Stimulated activated CD4-positive, alpha-beta T cell treated with anti-CD3 and anti-CD28 coated beads, TNF-alpha, amount 100 ng/mL, for 4 hours (primary cell): ENCODE data around the gene HMGCL.
"Not testable (repeated sequence)": the region's sequence is repeated elsewhere in the genome, so short reads cannot be mapped to it uniquely, and the experiment has no call there.

Source experiments
- DNase-seq, 3 experiments: peaks; one replicate each; pipeline ENCODE4 v3.0.0-alpha.2; 2020; ENCODE audit warnings: low read depth in 3 of 3

The HMGCL gene

DNA sequence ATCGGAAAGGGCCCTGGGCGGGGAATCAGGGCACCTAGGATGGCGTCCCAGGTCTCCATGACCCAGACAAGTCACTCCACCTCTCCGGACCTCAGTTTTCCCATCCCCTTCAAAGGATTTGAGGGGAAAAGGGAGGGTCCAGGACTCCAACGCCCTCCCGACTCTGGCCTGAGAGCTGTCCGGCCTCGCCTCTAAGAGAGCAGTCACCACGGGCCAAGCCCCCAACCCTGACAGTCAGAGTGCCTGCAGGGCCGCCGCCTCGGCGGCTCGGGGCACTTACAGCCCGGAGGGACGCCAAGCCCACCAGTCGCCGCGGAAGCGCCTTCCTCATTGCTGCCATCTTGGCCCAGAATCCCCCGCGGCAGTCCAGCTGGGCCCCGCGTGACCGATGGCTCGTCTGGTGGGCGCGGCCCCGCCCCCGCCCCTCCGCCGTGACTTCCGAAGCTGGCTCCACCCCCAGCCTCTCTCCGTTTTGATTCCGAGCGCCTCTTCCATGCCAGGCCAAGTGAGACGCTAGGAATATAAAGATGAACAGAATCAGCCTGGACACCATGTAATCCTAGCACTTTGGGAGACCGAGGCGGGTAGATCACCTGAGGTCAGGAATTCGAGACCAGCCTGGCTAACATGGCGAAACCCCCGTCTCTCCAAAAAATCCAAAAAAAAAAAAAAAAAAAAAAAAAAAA, at the start of gene HMGCL:
TSS of gene HMGCL (minus strand) at position 354 of the 686 bp plus-strand sequence. CDS start at position 340, 14 bp downstream.
- DNase-seq = peak; percentile 77 to 79 (median 78)

DNA sequence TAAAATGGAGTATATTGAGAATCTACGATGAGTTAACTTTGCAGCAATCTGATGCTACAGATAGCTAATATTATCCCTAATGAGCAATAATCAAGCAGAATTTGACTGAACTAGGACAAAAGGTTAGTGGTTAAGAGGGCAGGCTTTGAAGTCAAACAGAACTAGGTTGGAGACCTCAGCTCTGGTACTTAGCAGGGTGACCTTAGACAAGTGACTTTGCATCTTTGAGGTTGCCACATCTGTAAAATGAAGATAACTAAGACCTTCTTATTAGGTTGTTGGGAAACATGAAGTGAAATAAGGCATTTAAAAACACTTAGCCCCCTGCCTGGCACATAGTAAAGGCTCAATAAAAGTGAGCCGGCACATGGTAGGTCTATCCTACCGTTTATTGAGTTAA, 47.2 kb upstream of the HMGCL start:
- DNase-seq = no peak

DNA sequence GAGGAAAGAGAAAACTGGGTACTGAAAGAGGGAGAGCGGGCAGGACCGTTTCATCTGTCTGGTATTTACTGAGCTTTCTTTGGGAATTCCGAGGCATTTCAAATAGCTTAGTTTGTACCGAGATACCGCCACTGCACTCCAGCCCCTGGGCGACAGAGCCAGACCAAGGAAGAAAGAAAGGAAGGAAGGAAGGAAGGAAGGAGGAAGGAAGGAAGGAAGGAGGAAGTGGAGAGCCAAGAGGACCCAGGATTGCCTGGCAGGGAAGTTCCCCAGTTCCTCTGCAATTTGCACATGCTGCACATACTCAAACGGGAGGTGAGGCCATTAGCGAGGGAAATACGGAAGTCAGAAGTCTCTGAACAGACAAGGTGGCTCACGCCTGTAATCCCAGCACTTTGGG, 43.8 kb upstream of the HMGCL start:
- DNase-seq = no peak

DNA sequence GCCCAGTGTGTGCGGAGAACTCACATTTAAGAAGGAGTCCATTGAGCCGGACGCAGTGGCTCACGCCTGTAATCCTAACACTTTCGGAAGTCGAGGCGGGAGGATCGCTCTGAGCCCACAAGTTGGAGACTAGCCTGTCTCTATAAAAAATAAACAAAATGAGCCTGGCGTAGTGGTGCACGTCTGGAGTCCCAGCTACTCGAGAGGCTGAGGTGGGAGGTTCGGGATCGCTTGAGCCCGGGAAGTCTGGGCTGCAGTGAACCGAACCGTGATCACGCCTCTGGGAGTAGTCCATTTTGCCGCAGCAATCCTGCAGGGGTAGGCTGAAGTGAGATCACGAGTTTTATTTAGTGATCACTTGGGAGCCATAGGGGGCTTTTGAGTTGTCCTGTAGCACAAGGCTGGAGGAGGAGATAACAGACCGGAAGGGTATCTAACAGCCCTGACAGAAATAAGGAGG, 43.4 kb upstream of the HMGCL start:
- DNase-seq = no peak

DNA sequence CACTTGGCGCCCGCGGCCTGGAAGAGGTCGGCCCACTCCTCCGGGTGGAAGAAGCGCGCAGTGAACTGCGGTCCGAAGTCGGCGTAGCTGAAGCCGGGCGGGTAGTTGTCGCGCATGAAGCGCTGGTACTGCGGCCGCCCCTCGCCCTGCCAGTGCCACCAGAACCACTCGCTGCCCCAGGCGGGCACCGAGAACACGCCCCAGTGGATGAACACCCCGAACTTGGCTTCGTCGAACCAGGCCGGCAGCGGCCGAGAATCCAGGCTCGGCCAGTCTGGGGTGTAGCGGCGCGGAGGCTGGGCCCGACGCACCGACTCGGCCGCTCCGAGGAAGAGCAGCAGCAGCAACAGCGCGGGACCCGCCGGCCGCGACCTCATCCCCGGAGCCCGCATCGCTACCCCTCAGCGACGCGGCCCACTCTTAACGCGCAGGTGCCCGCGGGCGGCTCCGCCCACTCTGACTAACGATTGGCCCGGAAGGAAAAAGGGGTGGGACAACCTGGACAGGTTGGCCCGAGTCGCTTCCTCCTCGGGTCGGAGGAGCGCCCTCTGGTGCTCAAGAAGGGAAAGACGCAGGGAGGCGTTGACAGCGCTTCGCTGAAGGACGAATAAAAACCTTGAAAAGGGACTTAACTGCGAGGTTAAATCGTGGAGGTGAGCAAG, 42.8 kb upstream of the HMGCL start, which contains the start of gene FUCA1:
TSS of gene FUCA1 (minus strand) at position 396 of the 662 bp plus-strand sequence. CDS start at position 392, 4 bp downstream.
- peak; percentile 84 to 92 (median 92) for DNase-seq

DNA sequence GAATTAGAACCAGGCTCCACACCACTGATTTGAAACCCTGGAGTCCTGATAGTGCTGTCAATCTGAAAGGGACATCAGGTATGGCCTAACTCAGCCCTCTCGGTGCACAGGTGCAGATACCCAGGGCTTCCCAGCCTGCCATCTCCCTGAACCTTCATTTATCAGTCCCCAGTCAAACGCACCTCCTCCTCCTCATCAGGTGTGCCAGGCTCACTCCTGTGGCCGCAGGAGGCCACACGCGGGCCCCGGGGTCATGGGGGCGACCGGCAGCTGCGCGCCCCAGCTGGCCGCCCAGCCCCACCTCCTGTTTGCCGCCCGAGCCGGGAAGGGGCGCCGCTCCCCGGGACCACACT, 42.3 kb upstream of the HMGCL start:
- DNase-seq = no peak

DNA sequence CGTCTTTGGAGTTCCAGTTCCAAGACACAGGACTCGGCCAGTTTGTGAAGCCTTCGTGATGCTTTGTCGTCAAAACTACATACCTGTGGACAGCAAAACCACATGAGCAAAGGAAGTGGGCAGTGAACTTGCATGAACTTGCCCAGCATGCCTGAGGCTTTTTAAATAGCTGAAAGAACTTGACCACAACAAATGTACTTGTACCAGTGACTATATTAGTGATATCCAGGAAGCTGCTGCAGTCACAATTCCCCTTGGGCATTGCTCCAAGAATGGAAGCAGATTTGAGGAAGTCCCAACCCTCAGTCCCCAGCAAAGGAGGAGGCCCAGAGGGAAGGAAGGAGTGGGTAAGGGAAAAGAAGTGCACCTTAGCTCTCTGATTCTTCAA, 40.3 kb upstream of the HMGCL start:
- DNase-seq = no peak

DNA sequence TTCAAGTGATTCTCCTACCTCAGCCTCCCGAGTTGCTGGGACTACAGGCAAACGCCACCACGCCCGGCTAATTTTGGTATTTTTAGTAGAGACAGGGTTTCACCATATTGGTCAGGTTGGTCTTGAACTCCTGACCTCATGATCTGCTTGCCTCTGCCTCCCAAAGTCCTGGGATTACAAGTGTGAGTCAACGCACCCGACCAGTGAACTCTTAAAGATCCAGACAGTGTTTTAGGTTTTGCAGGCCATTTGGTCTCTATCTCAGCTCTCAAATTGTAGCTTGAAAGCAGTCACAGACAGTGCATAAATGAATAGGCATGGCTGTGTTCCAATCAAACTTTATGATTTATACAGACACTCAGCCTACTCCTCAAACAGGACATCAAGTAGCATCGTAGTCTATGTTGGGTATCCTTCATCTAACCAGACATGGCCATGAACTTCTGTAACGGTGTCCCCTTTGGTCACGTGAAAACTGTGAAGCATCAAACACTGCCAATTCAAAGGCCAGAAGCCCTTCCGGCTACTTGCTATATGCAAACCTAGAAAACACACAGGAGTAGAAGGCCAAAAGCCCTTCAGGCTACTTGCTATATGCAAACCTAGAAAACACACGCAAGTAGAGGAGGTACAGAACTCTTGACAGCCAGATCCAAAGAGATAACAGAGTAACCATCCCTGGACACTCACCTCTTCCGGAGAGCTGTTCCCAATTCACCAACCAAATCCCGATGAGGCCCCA, 39.7 kb upstream of the HMGCL start:
- DNase-seq = no peak

DNA sequence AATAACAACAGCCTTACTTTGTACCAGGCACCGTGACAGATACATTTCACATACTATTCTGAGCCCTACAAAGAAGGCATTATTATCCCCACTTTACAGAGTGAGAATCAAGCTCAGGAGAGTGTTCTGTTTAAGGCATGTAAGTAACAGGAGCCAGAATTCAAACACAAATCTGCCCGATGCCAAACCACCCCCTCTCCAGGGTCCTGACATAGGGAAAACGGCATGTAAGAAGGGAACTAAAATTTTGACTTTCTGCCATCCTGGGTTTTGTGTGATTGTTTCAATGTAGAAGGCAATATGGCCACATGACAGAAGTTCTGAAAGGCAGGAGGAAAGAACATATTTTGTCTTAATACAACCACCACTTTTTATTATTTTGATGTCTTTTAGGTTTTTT, 37.4 kb upstream of the HMGCL start:
- DNase-seq = no peak

DNA sequence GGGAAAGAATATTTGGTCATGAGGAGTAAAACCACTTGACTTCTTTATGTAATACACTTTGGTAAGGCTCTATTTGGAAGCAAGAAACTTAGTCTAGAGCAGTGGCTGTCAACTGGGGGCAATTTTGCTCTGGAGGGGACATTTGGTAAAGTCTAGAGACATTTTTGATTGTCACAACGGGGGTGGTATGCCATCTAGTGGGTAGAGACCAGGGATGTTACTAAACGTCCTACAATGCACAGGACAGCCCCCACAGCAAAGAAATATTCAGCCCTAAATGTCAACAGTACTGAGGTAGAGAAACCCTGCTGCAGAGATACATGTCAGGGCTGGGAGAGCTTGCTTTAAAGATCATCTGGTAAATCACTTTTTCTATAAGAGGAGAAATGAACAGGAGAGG, 29.3 kb upstream of the HMGCL start:
- no peak for DNase-seq

DNA sequence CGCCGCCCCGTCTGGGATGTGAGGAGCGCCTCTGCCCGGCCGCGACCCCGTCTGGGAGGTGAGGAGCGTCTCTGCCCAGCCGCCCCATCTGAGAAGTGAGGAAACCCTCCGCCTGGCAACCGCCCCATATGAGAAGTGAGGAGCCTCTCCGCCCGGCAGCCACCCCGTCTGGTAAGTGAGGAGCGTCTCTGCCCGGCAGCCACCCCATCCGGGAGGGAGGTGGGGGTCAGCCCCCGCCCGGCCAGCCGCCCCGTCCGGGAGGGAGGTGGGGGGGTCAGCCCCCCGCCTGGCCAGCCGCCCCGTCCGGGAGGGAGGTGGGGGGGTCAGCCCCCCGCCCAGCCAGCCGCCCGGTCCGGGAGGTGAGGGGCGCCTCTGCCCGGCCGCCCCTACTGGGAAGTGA, 27.9 kb upstream of the HMGCL start:
- DNase-seq = not testable (repeated sequence)

DNA sequence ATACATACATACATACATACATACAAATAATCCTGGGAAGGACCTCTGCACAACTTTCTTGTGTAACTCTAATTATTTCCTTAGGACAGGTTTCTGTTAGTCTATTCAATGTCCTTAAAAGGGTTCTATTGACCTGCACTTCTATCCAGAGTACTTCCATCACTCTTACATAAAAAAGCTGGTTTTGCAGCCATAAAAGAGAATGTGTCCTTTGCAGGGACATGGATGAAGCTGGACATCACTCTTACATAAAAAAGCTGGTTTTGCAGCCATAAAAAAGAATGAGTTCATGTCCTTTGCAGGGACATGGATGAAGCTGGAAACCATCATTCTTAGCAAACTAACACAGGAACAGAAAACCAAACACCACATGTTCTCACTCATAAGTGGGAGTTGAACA, 26.2 kb upstream of the HMGCL start:
- not testable (repeated sequence) for DNase-seq

DNA sequence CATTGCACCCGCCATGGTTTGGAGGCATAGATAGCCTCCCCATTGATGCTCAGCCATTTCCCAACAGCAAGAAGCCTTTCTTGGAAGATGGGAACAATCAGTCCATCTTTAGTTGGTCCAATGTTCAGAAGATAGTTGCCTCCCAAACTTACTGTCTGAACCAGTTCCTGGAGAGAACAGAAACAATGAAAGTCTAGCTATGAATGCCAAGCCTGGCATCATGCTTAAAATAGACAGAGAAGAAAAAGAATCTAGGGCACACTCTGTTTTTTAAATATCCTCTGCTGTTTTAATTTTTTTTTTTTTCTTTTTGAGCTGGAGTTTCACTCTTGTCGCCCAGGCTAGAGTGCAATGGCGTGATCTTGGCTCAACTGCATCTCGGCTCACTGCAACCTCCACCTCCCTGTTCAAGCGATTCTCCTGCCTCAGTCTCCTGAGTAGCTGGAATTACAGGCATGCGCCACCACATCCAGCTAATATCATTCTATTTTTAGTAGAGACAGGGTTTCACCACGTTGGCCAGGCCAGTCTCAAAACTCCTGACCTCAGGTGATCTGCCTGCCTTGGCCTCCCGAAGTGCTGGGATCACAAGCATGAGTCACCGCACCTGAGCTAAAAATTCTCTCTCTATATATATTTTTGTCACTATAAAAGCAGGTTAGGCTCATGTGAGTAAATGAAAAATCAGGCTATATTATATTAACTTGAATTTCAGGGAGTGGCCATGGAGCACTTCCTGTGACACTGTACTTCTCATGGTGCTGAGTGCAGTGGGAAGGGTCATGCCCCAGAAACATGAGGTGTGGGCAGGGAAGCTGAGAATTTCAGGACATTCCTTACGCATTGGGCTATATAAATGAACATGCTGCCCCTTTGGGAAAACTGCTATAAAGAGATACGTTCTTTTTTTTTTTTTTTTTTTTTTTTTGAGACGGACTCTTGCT, 23.7 kb upstream of the HMGCL start:
- no peak for DNase-seq

DNA sequence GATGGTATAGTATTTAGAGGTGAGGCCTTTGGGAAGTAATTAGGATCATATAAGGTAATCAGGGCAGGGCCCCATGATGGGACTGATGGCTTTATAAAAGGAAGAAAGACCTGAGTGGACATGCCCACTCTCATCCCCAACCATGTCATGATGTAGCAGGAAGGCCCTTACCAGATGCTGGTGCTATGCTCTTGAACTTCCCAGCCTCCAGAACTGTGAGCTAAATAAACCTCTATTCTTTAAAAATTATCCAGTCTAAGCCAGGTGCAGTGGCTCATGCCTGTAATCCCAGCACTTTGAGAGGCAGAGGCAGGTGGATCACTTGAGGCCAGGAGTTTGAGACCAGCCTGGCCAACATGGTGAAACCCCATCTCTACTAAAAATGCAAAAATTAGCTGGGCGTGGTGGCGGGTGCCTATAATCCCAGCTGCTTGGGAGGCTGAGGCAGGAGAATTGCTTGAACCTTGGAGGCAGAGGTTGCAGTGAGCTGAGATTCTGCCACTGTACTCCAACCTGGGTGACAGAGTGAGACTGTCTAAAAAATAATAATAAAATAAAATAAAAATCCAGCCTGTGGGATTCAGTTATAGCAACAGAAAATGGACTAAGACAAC, 22.4 kb upstream of the HMGCL start:
- DNase-seq = not testable (repeated sequence)

DNA sequence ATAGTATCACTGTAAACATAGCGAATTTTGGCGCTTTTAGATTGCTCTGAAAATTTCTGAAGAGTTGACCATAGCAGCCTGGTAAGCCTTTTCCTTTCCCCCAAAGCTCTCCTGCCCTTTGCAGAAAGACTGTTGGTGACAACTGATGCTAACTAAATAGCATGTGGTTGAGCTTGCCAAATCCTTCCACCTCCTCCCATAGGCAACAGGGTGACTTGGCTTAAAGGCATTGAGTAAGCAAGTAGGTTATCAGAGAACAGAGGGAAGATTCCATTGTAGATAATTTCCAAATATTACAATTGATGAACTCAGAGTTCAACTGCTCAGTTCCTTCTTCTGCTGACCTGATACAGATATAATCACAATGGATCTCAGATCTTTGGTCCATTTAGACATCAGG, 19.9 kb upstream of the HMGCL start:
- no peak for DNase-seq

DNA sequence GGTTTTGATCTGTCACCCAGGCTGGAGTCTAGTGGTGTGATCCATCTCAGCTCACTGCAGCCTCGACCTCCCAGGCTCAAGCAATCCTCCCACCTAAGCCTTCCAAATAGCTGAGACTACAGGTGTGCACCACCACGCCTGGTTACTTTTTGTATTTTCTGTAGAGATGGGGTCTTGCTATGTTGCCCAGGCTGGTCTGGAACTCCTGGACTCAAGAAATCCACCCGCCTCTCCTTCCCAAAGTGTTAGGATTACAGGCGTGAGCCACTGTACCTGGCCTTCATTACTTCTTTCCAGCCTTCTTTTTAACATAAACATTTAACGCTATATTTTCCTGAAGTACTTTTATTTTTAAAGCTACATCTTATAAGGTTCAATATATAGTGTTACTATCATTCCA, 18.4 kb upstream of the HMGCL start:
- DNase-seq = no peak

DNA sequence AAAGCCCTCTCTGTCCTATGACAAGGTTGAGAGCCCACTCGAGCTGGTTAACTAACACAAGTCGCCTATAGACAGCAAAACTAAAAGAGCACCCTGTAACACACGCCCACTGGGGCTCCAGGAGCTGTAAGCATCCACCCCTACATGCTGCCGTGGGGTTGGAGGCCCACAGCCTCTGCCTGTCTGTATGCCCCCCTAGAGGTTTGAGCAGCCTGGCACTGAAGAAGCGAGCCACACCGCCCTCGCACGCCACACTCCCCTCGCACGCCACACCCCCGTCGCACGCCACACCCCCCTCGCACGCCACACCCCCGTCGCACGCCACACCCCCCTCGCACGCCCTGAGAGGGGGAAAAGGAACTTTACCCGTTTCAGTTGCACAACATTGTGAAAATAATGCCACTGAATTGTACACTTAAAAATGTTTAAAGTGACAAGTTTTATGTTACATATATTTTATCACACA, 13.2 kb upstream of the HMGCL start:
- peak; percentile 54 to 59 (median 56) for DNase-seq

DNA sequence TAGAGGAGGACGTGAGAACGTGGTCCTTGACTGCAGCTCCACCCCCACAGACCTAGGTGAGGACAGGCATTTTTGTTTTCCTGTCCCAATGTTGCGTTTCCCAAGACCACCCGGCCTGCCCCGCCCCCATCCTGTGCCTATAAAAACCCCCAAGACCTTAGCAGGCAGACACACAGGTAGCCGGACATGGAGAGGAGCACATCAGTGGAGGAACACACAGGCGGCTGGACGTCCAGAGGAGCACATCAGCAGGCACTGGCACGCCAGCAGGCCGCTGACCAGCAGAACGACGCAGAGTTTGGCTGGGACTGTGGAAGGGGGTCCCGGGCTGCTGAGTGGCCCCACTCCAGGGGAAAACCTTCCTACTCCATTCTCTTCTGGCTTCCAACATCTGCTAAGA, 12.7 kb upstream of the HMGCL start:
- peak in 1 of 3 experiments; percentile 2 for DNase-seq

DNA sequence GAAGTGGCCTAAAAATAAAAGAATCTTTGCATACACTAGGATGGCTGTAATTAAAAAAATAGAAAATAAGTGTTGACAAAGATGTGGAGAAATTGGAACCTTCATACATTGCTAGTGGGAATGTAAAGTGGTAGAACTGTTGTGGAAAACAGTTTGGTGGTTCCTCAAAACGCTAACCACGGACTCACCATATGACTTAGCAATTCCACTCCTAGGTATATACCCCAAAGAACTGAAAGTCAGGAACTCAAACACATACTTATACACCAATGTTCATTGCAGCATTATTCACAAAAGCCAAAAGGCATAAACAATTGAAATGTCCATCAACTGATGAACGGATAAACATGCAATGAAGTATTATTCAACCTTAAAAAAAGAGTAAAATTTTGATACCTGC, 10.8 kb upstream of the HMGCL start:
- DNase-seq = no peak

DNA sequence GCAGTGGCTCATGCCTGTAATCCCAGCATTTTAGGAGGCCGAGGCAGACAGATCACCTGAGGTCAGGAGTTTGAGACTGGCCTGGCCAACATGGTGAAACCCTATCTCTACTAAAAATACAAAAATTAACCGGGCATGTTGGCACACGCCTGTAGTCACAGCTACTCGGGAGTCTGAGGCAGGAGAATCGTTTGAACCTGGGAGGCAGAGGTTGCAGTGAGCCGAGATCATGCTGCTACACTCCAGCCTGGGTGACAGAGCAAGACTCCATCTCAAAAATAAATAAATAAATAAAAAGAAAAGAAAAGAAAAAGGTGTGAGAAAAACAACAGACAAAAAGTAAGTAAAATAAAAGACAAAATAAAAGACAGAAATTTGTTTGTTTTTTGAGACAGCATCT, 8.9 kb upstream of the HMGCL start:
- DNase-seq = not testable (repeated sequence)

DNA sequence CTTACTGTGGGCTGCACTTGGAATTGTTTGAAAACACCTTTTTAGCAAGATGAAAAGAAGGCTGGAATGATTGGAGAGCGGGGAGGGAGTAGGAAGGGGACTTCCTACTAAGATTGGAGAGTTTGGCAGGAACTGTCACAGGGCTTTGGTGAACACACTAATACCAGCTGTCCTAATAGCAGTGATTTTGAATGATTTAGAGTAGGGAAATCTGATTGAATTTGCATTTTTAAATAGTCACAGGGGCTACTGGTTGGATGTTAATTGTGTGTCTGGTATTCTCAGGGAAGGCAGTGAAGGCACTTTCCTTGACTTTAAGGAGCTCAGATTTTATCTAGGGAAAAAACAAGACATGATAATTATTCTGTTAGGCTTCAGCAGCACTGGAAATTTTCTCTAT, 2.5 kb upstream of the HMGCL start:
- no peak for DNase-seq
